Measurements from ENCODE around the gene XKR3. TPM values are rescaled to one million over a fixed set of nuclear protein-coding genes. Genes with fewer than 3 reads are reported as not detected.
"Not testable (repeated sequence)": the region's sequence is repeated elsewhere in the genome, so short reads cannot be mapped to it uniquely, and the experiment has no call there.

Gene XKR3
- total and polyA plus RNA-seq, 3 donors from 2014 or later = 4.1 to 12.0 (median 4.9) TPM

DNA sequence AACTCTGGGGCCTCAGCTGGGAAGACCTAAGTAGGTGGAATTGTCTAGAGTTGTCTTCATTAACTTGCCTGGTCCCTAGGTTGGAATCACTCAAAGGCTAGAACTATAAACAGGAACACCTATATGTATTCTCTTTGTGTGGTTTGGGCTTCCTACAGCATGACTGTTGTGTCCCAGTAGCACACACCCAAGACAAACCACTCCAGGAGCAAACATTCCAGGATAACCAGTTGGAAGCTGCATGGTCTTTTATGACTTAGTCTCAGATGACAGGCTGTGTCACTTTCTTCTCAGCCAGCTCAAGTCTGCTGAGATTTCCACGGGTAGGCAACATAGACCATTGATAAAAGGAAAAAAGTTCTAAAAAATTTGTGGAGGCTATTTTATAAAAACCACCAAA, 90.9 kb downstream of the XKR3 start:
- WGBS, 2 donors = 40 to 48% methylated on average over 1 of the region's 1 CpG
- H3K4me1 ChIP-seq; H3K4me3 ChIP-seq; H3K9me3 ChIP-seq; H3K36me3 ChIP-seq (ENCODE audit: low read depth, missing control alignments); H3K27me3 ChIP-seq; intact Hi-C loops (cut with DNase I; ENCODE audit: low total_unique reads); H3K27ac ChIP-seq; DNase-seq: not testable (repeated sequence)

Small RNA genes within 50 kb of the gene (small RNA-seq; reads per million reads assigned to genes)
- gene GPM6BP3 = 0 reads per million in 2 donors

Other genes starting within 250 kb of the XKR3 start
- gene CCT8L2, start 232.6 kb downstream of the XKR3 start, total RNA-seq = 10 to 100 TPM in 1 of 2 donors, 1 to 10 TPM in 1; 7.9 to 12.7 TPM
- 39.0 TPM for gene CCT8L2, start 232.6 kb downstream of the XKR3 start, polyA plus RNA-seq (ENCODE audit: insufficient read depth, low read depth, low replicate concordance)
- 10 to 100 TPM in 1 of 2 donors, 1 to 10 TPM in 1; 8.5 to 10.2 TPM for gene GAB4, start 182.8 kb upstream of the XKR3 start, total RNA-seq
- 10.4 TPM for gene GAB4, start 182.8 kb upstream of the XKR3 start, polyA plus RNA-seq (ENCODE audit: insufficient read depth, low read depth, low replicate concordance)